HUES6 (cell line): ENCODE results near the gene MDM2.

Experiments
- H3K27ac ChIP-seq: 2 replicates; pipeline ENCODE4 v1.7.0; 2013; ENCODE audit warnings: low read depth, mild to moderate bottlenecking, low read length, inconsistent platforms
- H3K27me3 ChIP-seq: 2 replicates; pipeline ENCODE4 v1.6.1; 2013; ENCODE audit warnings: low read length; ENCODE audit not compliant: control insufficient read depth, insufficient read depth
- H3K36me3 ChIP-seq: 2 replicates; pipeline ENCODE4 v1.6.1; 2013; ENCODE audit warnings: low read length; ENCODE audit not compliant: control insufficient read depth, insufficient read depth
- H3K4me1 ChIP-seq: 2 replicates; pipeline ENCODE4 v1.6.1; 2013; ENCODE audit warnings: low read length; ENCODE audit not compliant: control insufficient read depth, insufficient read depth
- H3K4me3 ChIP-seq: 2 replicates; pipeline ENCODE4 v1.5.1; 2013; ENCODE audit warnings: low read depth, low read length
- H3K9ac ChIP-seq: one replicate; pipeline ENCODE4 v1.6.1; 2013; ENCODE audit warnings: mild to moderate bottlenecking, low read length
- H3K9me3 ChIP-seq: 2 replicates; pipeline ENCODE4 v1.6.1; 2013; ENCODE audit warnings: low read depth, low read length; ENCODE audit not compliant: control insufficient read depth, insufficient read depth

The MDM2 gene

DNA sequence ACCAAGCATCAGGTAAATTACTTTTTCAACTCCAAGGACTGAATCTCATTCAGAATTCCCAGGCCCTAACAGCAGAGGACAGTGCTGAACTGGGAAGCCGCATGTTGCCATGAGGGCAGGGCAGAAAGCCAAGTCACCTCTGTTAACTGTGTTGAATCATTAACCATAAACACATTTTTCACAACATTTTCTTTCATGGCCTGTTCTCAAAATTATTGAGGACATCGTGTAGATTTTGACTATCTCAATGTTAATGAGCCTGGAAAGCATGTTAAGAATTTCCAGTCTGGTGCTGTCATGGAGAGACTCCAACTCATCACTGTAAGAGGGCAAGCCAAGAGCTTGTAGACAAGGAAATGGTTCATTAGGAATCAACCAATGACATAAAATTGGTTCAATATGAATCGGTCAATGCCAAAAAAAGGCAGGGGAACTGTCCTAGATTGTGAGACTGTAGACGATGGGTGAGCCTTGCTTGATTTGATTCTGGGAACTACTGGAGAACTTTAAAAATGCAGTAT, 91.3 kb downstream of the MDM2 start:
- no peaks in the 10 kb centered on the region for H3K27me3 ChIP-seq
- no peak overlapping the region for H3K9ac ChIP-seq
- no peaks in the 10 kb centered on the region for H3K4me1 ChIP-seq
- H3K36me3 ChIP-seq = no peaks in the 10 kb centered on the region
- H3K27ac ChIP-seq = no peak overlapping the region
- no peaks in the 10 kb centered on the region for H3K9me3 ChIP-seq
- H3K4me3 ChIP-seq = no peak overlapping the region

DNA sequence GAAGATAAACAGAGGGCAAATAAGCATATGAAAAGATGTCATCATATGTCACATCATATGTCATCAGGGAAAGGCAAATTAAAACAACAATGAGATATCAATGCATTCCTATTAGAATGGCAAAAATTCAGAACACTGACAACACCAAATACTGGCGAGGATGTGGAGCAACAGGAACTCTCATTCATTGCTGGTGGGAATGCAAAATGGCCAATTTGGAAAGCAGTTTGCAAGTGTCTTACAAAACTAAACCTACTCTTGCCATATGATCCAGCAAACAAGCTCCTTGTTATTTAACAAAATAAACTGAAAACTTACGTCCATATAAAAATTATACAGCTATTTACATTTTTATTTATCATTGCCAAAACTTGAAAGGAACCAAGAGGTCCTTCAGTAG, 92.3 kb downstream of the MDM2 start:
- no peaks in the 10 kb centered on the region for H3K27me3 ChIP-seq
- H3K9ac ChIP-seq = no peak overlapping the region
- H3K9me3 ChIP-seq = no peaks in the 10 kb centered on the region
- H3K27ac ChIP-seq = no peak overlapping the region
- H3K4me1 ChIP-seq = no peaks in the 10 kb centered on the region
- no peak overlapping the region for H3K4me3 ChIP-seq
- H3K36me3 ChIP-seq = no peaks in the 10 kb centered on the region
